ENCODE measurements around the gene SYT17.

DNA sequence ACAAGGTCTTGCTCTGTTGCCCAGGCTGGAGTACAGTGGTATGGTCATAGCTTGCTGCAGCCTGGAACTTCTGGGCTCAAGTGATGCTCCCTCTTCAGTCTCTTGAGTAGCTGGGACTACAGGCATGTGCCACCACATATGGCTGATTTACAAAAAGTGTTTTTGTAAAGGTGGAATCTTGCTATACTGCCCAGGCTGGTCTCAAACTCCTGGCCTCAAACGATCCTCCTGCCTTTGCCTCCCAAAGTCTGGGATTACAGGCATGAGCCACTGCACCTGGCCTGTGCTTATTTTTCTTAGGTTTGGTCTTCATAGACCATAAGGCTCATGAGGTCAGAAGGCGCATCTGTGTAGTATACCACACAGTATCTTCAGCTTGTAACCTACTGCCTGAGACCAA is 122.8 kb downstream of the SYT17 start:
- no peak for TF ChIP-seq EZH2 (IDR thresholded peaks at IDR 0.05; ENCODE audit: borderline replicate concordance)
- TF ChIP-seq, protein P1, sequence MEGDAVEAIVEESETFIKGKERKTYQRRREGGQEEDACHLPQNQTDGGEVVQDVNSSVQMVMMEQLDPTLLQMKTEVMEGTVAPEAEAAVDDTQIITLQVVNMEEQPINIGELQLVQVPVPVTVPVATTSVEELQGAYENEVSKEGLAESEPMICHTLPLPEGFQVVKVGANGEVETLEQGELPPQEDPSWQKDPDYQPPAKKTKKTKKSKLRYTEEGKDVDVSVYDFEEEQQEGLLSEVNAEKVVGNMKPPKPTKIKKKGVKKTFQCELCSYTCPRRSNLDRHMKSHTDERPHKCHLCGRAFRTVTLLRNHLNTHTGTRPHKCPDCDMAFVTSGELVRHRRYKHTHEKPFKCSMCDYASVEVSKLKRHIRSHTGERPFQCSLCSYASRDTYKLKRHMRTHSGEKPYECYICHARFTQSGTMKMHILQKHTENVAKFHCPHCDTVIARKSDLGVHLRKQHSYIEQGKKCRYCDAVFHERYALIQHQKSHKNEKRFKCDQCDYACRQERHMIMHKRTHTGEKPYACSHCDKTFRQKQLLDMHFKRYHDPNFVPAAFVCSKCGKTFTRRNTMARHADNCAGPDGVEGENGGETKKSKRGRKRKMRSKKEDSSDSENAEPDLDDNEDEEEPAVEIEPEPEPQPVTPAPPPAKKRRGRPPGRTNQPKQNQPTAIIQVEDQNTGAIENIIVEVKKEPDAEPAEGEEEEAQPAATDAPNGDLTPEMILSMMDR (IDR thresholded peaks at IDR 0.05; ENCODE audit: poor library complexity) = no peak

All from hepatocyte (in vitro differentiated cells).